Loucy (cell line): ENCODE results near the gene LRRC14B.
"Not testable (repeated sequence)": the region's sequence is repeated elsewhere in the genome, so short reads cannot be mapped to it uniquely, and the experiment has no call there.

Experiments used
- H2AFZ ChIP-seq: fragments of 200-600 bp; sonication (generic); 2 replicates; pipeline ENCODE4 v1.6.0; 2016; ENCODE audit warnings: antibody characterized with exemption, mild to moderate bottlenecking, low read length, moderate library complexity
- H3F3A ChIP-seq: fragments of 200-600 bp; 2 replicates; pipeline ENCODE4 v1.6.0; 2016; ENCODE audit warnings: antibody characterized with exemption, low read depth, mild to moderate bottlenecking
- H3K27me3 ChIP-seq: fragments of 200-600 bp; sonication (generic); 2 replicates; pipeline ENCODE4 v1.6.1; 2014; ENCODE audit warnings: low read length, mild to moderate bottlenecking; ENCODE audit not compliant: insufficient read depth, poor library complexity, severe bottlenecking
- H3K36me3 ChIP-seq: fragments of 200-600 bp; sonication (generic); 2 replicates; pipeline ENCODE4 v1.6.1; 2016; ENCODE audit warnings: low read length; ENCODE audit not compliant: insufficient read depth
- H3K4me1 ChIP-seq: fragments of 200-600 bp; sonication (generic); 2 replicates; pipeline ENCODE4 v1.5.1; 2014; ENCODE audit warnings: low read length, mild to moderate bottlenecking; ENCODE audit not compliant: insufficient read depth, poor library complexity, severe bottlenecking
- H3K4me2 ChIP-seq: fragments of 200-600 bp; sonication (generic); 2 replicates; pipeline ENCODE4 v1.6.0; 2014; ENCODE audit warnings: antibody characterized with exemption, low read length, low read depth, mild to moderate bottlenecking; ENCODE audit not compliant: poor library complexity, severe bottlenecking
- H3K4me3 ChIP-seq: fragments of 200-600 bp; sonication (generic); 2 replicates; pipeline ENCODE4 v1.5.1; 2014; ENCODE audit warnings: low read length, mild to moderate bottlenecking, mixed read lengths; ENCODE audit not compliant: poor library complexity, severe bottlenecking
- H3K79me2 ChIP-seq: fragments of 200-600 bp; sonication (generic); 2 replicates; pipeline ENCODE4 v1.6.1; 2014; ENCODE audit warnings: low read length; ENCODE audit not compliant: insufficient read depth
- H3K9ac ChIP-seq: fragments of 200-600 bp; sonication (generic); 2 replicates; pipeline ENCODE4 v1.6.0; 2014; ENCODE audit warnings: mild to moderate bottlenecking, low read depth, low read length, moderate library complexity; ENCODE audit not compliant: poor library complexity, severe bottlenecking
- H3K9me2 ChIP-seq: fragments of 200-600 bp; sonication (generic); replicated peaks from 2 replicates; pipeline ENCODE4 v1.6.1; 2016; ENCODE audit warnings: low read depth, low read length, mixed read lengths
- H3K9me3 ChIP-seq: fragments of 200-600 bp; sonication (generic); 2 replicates; pipeline ENCODE4 v1.6.1; 2014; ENCODE audit warnings: mild to moderate bottlenecking, antibody characterized with exemption, low read length, low read depth; ENCODE audit not compliant: insufficient read depth
- H4K20me1 ChIP-seq: fragments of 200-600 bp; sonication (generic); 2 replicates; pipeline ENCODE4 v1.6.0; 2014; ENCODE audit warnings: antibody characterized with exemption, low read length, mild to moderate bottlenecking; ENCODE audit not compliant: insufficient read depth, poor library complexity, severe bottlenecking
- EZH2phosphoT487 ChIP-seq: fragments of 200-600 bp; IDR thresholded peaks from 2 replicates; pipeline ENCODE4 v1.6.1; 2018; ENCODE audit warnings: antibody characterized with exemption, mild to moderate bottlenecking, moderate library complexity, borderline replicate concordance
- TF ChIP-seq, protein P1 (sequence below): fragments of 200-600 bp; sonication (generic); conservative IDR thresholded peaks from 2 replicates; pipeline ENCODE4 v1.5.1; 2014; ENCODE audit warnings: mild to moderate bottlenecking, antibody characterized with exemption, low read length

LRRC14B gene

DNA sequence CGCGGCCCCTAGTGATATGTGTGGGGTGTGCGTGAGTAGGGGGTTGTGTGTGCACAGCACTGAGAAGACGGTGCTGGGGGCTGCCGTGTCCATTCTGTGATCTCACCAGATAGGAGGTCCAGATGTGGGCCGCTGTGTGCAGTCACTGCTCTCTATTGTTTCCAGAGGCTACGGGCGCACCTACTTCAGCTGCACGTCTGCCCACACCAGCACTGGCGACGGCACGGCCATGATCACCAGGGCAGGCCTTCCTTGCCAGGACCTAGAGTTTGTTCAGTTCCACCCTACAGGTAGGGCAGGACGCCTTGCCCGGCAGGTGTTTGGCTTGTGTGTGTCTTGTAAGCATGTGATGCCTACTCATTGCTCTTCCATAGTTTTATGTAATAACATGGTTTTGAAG, 39.4 kb downstream of the LRRC14B start:
- Histone ChIP-seq H3K9ac (no peak overlapping the region), H4K20me1 (peaks cover 38% of the 10 kb centered on the region), H3K36me3 (peaks cover 97% of the 10 kb centered on the region; the same call in 1 of the 2 replicates), H3K9me2 (no peaks in the 10 kb centered on the region), H3K79me2 (peaks cover 60% of the 10 kb centered on the region), H3K4me3 (no peak overlapping the region), H2AFZ (no peak overlapping the region), H3K4me1 (no peaks in the 10 kb centered on the region), H3K4me2 (no peak overlapping the region), H3K27me3 (no peaks in the 10 kb centered on the region), H3F3A (no peaks in the 10 kb centered on the region), H3K9me3 (no peaks in the 10 kb centered on the region)
- TF ChIP-seq, protein P1, sequence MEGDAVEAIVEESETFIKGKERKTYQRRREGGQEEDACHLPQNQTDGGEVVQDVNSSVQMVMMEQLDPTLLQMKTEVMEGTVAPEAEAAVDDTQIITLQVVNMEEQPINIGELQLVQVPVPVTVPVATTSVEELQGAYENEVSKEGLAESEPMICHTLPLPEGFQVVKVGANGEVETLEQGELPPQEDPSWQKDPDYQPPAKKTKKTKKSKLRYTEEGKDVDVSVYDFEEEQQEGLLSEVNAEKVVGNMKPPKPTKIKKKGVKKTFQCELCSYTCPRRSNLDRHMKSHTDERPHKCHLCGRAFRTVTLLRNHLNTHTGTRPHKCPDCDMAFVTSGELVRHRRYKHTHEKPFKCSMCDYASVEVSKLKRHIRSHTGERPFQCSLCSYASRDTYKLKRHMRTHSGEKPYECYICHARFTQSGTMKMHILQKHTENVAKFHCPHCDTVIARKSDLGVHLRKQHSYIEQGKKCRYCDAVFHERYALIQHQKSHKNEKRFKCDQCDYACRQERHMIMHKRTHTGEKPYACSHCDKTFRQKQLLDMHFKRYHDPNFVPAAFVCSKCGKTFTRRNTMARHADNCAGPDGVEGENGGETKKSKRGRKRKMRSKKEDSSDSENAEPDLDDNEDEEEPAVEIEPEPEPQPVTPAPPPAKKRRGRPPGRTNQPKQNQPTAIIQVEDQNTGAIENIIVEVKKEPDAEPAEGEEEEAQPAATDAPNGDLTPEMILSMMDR: no peak
- TF ChIP-seq EZH2phosphoT487: no peak

DNA sequence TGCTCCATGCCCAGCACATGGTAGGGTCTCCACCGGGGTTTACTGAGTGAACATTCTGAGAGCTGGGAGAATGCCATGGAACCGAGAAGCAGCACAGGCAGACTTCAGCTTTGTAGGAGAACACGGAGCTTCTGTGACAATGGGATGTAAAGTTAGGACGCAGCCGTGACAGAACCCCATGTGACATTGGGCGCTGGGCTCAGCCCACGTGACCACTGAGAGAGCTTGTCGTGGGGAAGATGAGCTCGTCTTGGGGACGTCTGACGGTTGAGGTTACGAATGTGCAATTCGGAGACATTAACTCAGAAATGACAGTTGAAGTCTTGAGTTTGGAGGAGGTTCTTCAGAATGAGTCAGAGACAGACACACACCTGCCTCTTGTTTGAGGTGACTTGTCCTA, 40.4 kb downstream of the LRRC14B start:
- peaks cover 52% of the 10 kb centered on the region for H3K79me2 ChIP-seq
- H3K9ac ChIP-seq: no peak overlapping the region
- no peaks in the 10 kb centered on the region for H3F3A ChIP-seq
- no peak overlapping the region for H3K4me2 ChIP-seq
- no peak overlapping the region for H3K4me3 ChIP-seq
- H3K4me1 ChIP-seq: no peaks in the 10 kb centered on the region
- H3K36me3 ChIP-seq: peaks cover 97% of the 10 kb centered on the region; the same call in 1 of the 2 replicates
- TF ChIP-seq, protein P1: no peak
- H3K27me3 ChIP-seq: no peaks in the 10 kb centered on the region
- H4K20me1 ChIP-seq: peaks cover 34% of the 10 kb centered on the region
- no peak overlapping the region for H2AFZ ChIP-seq
- no peaks in the 10 kb centered on the region for H3K9me2 ChIP-seq
- H3K9me3 ChIP-seq: no peaks in the 10 kb centered on the region

DNA sequence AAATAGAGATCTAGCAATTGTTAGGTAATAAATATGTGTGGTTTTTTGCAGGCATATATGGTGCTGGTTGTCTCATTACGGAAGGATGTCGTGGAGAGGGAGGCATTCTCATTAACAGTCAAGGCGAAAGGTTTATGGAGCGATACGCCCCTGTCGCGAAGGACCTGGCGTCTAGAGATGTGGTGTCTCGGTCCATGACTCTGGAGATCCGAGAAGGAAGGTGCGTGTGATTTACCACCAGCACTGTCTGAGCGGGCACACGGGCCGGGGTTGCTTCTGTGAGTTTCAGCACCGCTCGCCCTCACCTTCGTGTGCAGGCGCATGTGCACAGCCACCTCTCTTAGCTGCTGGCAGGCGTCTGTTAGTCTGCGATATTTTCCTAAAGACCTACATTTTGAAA, 42.1 kb downstream of the LRRC14B start:
- Histone ChIP-seq H3K36me3 (peaks cover 95% of the 10 kb centered on the region; the same call in 1 of the 2 replicates), H3K79me2 (peaks cover 37% of the 10 kb centered on the region), H4K20me1 (peaks cover 27% of the 10 kb centered on the region)
- H3K9ac ChIP-seq, H3K4me2 ChIP-seq, H3K4me3 ChIP-seq, H3K27me3 ChIP-seq, H3K9me3 ChIP-seq, H3F3A ChIP-seq, H3K4me1 ChIP-seq, H2AFZ ChIP-seq, H3K9me2 ChIP-seq: not testable (repeated sequence)

DNA sequence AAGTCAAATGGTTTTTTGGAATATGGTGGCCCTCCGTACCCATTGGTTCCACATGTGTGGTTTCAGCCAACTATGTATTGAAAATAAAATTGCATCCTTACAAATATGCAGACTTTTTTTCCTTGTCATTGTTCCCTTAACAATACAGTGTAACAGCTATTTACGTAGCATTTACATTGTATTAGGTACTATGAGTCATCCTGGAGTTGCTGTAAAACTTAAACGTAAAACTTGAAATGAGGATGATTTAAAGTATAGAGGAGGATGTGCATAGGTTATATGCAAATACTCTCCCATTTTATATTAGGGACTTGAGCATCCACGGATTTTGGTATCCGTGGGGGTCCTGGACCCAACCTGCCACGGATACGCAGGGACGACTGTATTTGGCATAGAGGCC, 43.2 kb downstream of the LRRC14B start:
- peaks cover 17% of the 10 kb centered on the region for H4K20me1 ChIP-seq
- H3K27me3 ChIP-seq: no peaks in the 10 kb centered on the region
- H3K79me2 ChIP-seq: peaks cover 27% of the 10 kb centered on the region
- H3K4me2 ChIP-seq: no peak overlapping the region
- no peaks in the 10 kb centered on the region for H3K9me3 ChIP-seq
- H3K4me1 ChIP-seq: no peaks in the 10 kb centered on the region
- H3F3A ChIP-seq: no peaks in the 10 kb centered on the region
- peaks cover 91% of the 10 kb centered on the region; the same call in 1 of the 2 replicates for H3K36me3 ChIP-seq
- TF ChIP-seq EZH2phosphoT487: no peak
- TF ChIP-seq, protein P1: no peak
- H3K4me3 ChIP-seq: no peak overlapping the region
- H3K9ac ChIP-seq: no peak overlapping the region
- no peak overlapping the region for H2AFZ ChIP-seq
- H3K9me2 ChIP-seq: no peaks in the 10 kb centered on the region

DNA sequence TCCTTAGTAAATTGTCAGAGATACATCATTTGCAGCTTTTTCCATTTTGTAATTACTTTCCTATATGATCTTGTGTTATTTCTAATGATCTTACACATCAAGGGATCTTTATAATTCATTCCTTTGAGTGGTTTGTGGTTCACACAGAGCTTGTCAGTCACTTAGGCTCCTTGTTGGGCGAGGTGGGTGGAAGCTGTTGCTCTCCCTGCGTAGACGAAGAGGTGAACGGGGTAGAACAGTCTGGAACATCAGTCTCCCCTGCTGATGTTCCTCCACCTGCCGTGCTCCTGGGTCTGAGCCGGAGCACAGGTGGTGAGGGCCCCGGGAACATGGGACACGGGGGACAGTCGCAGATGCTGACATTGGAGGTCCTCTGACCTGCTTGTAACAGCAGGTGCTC, 44.2 kb downstream of the LRRC14B start:
- H3K79me2 ChIP-seq: peaks cover 21% of the 10 kb centered on the region
- H3K27me3 ChIP-seq, H3K9ac ChIP-seq, H4K20me1 ChIP-seq, H3K9me3 ChIP-seq, H3F3A ChIP-seq, H3K4me1 ChIP-seq, H3K4me3 ChIP-seq, H3K4me2 ChIP-seq, H3K9me2 ChIP-seq, H2AFZ ChIP-seq: not testable (repeated sequence)
- peaks cover 90% of the 10 kb centered on the region for H3K36me3 ChIP-seq
